Brain pericyte (primary cell): ENCODE measurements around the gene IL2RA.
A peak's percentile ranks its signal among the peaks of the same experiment; 100 is the strongest.
"Not testable (repeated sequence)": the region's sequence is repeated elsewhere in the genome, so short reads cannot be mapped to it uniquely, and the experiment has no call there.

Experiments
- DNase-seq: peaks from one replicate; pipeline ENCODE4 v3.0.0-alpha.2; 2012; ENCODE audit warnings: low read depth, low spot score

IL2RA gene

GRCh38 chr10:6062101-6062771 lies at the start of gene IL2RA:
Gene IL2RA (minus strand): TSS chr10:6062367. CDS start chr10:6062151, 216 bp downstream.
- no peak for DNase-seq

GRCh38 chr10:6110136-6110535 lies 48.0 kb upstream of the IL2RA start:
- DNase-seq, result no peak

GRCh38 chr10:6109444-6109775 lies 47.2 kb upstream of the IL2RA start:
- no peak for DNase-seq

DNA sequence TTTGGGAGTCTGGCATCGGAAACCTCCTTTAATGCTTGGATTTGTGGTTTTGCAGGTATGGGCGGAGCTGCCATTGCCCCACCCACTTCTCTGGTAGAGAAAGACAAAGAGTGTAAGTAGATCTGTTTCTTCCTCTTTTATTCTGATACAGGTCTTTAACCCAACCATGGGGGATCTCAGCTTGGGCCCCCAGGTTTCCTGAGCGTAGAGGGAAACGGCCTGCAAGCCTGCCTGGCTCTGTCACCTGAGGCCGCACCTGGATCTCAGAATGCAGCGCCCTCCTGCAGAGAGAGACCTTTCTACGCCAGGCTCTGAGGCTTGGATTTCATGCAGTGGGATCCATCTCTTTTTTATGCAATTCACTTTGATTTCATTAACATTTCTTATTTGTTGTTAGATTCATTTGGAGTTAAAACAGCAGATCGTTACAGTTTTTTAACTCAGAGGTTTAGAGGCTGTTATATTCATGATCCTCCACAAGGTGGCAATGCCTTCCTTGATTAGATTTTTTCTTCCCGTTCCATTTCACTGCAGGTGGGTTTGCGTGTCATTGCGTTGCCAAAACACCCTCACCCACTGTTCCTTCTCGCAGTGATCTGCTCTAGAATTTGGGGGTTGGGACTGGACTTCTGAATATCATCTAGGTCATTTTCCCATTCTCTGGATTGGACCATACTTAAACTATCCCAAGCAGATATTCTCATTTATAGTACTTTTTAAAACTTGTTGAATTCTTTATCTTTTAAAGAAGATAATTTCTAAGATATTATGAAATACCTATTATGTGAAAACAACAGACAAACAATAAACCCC lies 46.7 kb upstream of the IL2RA start:
- DNase-seq, result no peak

- DNase-seq, result no peak
Measured at GRCh38 chr10:6108072-6108471, 45.9 kb upstream of the IL2RA start.

DNA sequence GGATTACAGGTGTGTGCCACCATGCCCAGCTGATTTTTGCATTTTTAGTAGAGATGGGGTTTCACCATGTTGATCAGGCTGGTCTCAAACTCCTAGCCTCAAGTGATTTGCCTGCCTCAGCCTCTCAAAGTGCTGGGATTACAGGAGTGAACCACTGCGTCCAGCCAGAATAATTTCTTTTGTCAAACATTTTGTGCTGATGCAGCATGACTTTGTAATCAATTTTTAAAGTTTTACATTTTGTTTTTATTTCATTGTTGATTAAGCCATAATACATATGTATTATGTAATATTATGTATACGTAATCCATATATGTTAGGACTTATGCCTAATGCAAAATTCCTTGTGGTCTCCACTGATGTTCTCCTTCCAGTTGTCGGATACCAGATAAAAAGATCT lies 45.4 kb upstream of the IL2RA start:
- not testable (repeated sequence) for DNase-seq

- no peak for DNase-seq
Measured at GRCh38 chr10:6103591-6103990, 41.4 kb upstream of the IL2RA start.

DNA sequence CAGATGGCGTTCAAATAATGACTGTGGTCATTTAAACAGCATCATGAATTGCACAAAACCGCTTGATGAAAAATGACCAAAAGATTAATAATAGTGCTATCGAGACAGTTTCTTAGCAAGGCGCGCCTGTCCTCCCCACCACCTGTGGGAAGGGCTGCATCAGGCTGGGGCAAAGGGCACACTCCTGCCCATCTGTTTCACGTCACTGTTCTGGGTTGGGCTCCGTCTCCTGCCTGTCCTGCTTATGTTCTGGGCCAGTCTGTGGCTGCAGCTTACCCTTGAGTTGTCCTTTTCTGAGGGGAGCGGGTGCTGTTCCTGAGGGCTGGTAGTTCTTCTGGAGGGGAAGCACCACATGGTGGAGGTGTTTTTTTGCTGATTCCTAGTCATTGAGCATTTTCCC lies 40.0 kb upstream of the IL2RA start:
- no peak for DNase-seq

DNA sequence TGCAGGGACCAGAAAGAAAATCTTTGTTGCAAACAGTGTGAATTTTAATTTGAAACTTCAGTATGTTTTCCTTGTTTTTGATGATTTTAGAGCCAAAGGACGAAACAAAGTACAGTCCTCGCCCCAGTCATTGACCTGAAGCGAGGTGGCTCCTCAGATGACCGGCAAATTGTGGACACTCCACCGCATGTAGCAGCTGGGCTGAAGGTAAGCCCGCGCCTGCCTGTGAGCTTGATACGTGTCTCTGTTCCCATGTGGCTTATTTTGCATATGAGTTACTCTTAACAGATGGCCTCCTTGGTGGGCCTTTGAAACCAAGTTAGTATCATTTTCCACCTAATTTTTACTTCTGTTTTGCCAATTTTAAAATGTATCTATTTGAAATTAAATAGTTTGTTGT lies 39.0 kb upstream of the IL2RA start:
- no peak for DNase-seq

GRCh38 chr10:6100370-6100769 lies 38.2 kb upstream of the IL2RA start:
- DNase-seq, result no peak

DNA sequence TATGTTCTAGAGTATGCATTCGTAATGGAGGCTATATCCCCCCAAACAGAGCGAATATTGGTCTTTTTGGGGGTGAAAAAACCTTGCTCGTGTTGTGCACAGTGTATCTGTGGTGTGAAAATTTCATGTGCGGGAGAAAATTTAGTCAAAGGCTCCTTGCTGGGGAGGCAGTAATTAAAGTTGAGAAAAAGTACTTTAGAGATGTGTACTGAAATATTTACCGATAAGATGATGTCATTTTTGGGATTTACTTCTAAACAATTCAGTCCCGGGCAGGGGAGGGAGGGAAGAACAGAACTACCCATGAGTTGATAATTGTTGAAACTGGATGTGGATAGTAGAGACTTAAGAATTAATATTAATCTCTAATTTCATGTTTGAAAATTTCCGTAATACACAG lies 36.0 kb upstream of the IL2RA start:
- DNase-seq, result no peak

DNA sequence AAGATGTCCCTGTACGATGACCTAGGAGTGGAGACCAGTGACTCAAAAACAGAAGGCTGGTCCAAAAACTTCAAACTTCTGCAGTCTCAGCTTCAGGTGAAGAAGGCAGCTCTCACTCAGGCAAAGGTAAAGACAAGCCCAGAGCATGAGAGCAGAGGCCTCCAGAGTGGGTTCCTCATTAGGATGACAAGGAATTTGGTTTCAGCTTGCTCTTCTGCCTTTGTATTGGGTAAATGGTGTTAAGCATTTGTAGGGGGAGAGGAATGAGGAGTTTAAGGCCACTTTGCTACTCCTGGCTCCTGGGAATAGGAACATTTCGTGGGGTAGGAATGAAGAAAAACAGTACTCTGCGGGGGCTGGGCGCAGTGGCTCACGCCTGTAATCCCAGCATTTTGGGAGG lies 34.9 kb upstream of the IL2RA start:
- no peak for DNase-seq

DNA sequence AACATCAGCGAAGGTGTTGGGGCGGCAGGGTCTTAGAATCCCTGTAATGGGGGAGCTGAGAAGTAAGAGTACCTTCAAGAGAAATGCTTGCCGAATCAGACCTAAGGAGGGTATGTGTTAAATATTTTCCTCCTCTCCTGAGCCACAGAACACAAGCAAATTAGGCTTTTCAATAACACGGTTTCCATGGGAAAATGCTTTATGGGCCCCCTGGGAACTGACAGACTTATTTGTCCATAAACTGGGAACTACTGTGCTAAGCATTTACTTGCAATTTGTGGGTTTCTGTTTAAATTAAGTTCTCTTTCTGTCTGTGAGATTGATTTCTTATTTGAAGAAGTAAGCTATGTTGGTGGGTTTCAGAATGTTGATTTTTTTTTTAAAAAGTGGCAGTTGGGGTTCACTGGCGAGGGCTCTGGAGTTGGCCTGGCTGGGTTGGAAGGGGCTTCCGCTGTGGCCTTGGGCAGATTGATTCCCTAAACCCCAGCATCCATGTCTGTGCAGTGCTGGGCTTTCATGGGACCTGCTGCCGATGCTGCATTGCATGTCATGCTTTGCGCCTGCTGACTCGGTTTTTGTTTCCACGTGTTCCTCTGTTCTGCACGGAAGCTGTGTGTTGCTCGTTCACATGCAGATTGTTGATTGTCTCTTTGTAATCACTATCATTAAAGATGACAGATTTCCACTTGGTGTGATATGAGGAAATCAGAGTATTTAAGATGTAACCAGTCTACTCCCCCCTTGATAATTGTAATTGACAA lies 33.8 kb upstream of the IL2RA start:
- DNase-seq, result no peak

DNA sequence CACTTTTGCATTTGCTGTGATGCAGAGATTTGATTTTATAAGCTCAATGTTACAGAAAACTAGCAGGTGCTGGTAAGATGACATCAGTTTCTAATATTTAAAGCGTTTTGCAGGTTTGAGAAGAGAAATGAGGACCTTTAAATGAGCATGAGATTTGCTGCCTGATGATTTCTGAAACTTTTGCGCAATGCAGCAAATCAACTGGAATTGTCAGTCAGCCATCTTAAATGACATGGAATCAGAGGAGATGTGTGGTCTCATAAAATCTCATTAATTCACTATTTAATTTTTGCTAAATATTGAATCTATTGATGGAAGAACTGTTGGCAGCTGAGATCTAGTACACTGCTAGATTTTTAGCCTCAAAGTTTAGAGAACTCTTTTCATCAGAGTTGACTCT lies 30.6 kb upstream of the IL2RA start:
- DNase-seq, result no peak

DNA sequence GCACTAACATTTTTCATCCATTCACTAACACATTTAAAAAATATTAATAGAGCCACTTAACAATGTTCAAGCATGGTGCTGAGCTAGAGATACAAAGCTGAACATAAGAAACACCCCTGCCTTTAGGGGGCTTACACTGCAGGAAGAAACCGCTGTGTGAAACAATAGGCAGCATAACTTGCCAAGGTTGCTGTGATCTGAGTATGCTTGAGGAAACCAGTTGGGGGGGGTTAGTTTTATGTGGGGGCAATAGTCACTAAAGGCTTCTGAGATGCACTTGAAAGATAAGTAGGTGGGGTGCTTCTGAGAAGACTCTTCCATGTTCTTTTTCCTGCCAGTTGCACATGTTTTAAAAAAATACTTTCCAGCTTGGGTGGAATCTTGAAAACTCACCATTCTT lies 29.5 kb upstream of the IL2RA start:
- no peak for DNase-seq

GRCh38 chr10:6089334-6090219 lies 27.4 kb upstream of the IL2RA start:
- DNase-seq, result no peak

DNA sequence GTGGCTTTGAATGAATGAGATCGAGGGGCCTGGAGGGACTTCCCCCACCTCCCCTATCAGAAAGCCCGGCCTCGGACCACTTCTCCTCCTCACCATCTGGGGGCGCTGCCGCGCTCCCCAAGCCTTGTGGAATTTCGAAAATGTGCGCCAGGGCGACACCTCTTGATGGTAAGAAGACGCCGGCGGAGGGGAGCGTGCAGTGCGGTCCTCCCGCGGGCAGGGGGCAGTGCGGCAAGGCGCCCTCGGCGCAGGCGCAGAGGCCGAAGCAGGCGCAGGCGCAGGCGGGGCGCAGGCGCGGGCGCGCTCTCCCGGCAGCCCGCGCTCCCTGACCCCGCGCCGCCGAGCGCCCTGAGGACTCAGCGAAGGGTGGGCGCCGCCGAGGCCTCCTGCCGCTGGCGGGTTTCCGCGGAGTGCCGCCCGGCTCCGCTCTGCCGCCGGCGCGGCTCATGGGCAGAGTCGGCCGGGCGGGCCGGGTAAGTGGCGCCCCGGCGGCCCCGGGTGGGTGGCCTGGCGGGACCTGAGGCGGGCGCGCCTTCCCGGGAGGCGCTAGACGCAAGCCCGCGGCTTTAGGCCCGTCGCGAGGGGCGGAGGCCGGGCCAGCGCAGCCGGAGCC lies 26.7 kb upstream of the IL2RA start, which contains the start of gene RBM17:
Gene RBM17, plus strand, starts transcription at position 314 of the 613 bp plus-strand sequence. CDS start 8,032 bp downstream, outside the sequence.
- DNase-seq, result peak; percentile 91

GRCh38 chr10:6086375-6087233 lies 24.4 kb upstream of the IL2RA start:
- peak; percentile 52 for DNase-seq

DNA sequence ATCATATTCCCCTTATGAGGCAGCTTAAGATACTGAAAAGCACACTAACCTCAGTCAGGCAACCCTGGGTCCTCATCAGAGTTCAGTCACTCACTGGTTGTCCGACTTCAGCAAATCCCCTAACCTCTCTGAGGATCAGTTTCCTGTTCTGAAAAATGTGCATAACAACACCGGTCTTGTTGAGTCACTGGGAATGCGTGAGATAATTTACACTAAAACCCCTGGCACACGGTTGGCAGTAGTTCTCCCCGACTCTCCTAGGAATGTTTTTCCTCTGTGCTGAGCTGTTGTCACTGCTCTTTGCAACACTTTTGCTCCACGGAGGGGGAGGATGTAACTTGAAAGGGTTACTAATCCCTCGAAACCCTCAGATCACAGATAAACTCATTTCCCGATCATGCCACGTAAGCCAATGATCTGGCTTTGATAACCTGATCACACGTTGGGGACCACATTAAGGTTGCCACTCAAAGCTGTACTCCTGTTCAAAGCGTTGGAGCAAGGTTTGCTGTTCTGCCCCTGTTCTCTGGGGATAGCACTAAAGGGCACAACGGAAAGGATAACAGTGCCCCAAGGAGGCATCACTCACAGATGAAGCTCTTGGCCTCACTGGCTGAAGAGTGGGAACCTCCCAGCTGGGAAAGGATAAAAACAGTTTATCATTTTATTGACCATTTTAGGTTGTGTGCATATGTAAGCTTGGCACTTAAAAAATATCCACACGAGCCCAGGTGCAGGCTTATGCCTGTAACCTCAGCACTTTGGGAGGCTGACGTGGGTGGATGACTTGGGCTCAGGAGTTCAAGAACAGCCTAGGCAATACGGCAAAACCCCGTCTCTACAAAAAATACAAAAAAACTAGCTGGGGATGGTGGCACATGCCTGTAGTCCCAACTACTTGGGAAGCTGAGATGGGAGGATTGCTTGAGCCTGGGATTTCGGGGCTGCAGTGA lies 21.6 kb upstream of the IL2RA start:
- DNase-seq, result no peak
